ENCODE measurements around the gene SPHK2.
A peak's percentile ranks its signal among the peaks of the same experiment; 100 is the strongest.
"Not testable (repeated sequence)": the region's sequence is repeated elsewhere in the genome, so short reads cannot be mapped to it uniquely, and the experiment has no call there.

The SPHK2 gene

GRCh38 chr19:48629297-48629598 lies 9.9 kb downstream of the SPHK2 start:
- no peak for TF ChIP-seq CTCF (IDR thresholded peaks at IDR 0.05; ENCODE audit: low read depth, low read length, missing control alignments)
- no peak overlapping the region for H3K4me3 ChIP-seq (ENCODE audit: low read depth, low read length)
- in situ Hi-C loops (cut with HindIII; ENCODE audit: low sequenced_read_pairs): no loop called here
- DNase-seq (ENCODE audit: low read depth): no peak

GRCh38 chr19:48629599-48630295 lies 10.4 kb downstream of the SPHK2 start:
- no peak overlapping the region for H3K4me3 ChIP-seq (ENCODE audit: low read depth, low read length)
- no peak for TF ChIP-seq CTCF (IDR thresholded peaks at IDR 0.05; ENCODE audit: low read depth, low read length, missing control alignments)
- in situ Hi-C loops (cut with HindIII; ENCODE audit: low sequenced_read_pairs): no loop called here
- DNase-seq (ENCODE audit: low read depth): no peak

GRCh38 chr19:48630296-48631063 lies 11.2 kb downstream of the SPHK2 start:
- in situ Hi-C loops (cut with HindIII; ENCODE audit: low sequenced_read_pairs): no loop called here
- no peak overlapping the region for H3K4me3 ChIP-seq (ENCODE audit: low read depth, low read length)
- peak; percentile 21 for TF ChIP-seq CTCF (IDR thresholded peaks at IDR 0.05; ENCODE audit: low read depth, low read length, missing control alignments)
- no peak for DNase-seq (ENCODE audit: low read depth)

GRCh38 chr19:48631225-48631624 lies 11.9 kb downstream of the SPHK2 start:
- in situ Hi-C loops (cut with HindIII; ENCODE audit: low sequenced_read_pairs): no loop called here
- no peak overlapping the region for H3K4me3 ChIP-seq (ENCODE audit: low read depth, low read length)
- DNase-seq (ENCODE audit: low read depth): no peak
- TF ChIP-seq CTCF (IDR thresholded peaks at IDR 0.05; ENCODE audit: low read depth, low read length, missing control alignments): no peak

GRCh38 chr19:48632286-48632685 lies 13.0 kb downstream of the SPHK2 start:
- in situ Hi-C loops (cut with HindIII; ENCODE audit: low sequenced_read_pairs); DNase-seq (ENCODE audit: low read depth); H3K4me3 ChIP-seq (ENCODE audit: low read depth, low read length): not testable (repeated sequence)

- no peak for TF ChIP-seq CTCF (IDR thresholded peaks at IDR 0.05; ENCODE audit: low read depth, low read length, missing control alignments)
- in situ Hi-C loops (cut with HindIII; ENCODE audit: low sequenced_read_pairs): no loop called here
- DNase-seq (ENCODE audit: low read depth): no peak
- H3K4me3 ChIP-seq (ENCODE audit: low read depth, low read length): no peak overlapping the region
Measured at GRCh38 chr19:48632692-48633147, 13.4 kb downstream of the SPHK2 start.

Data from astrocyte of the cerebellum (primary cell).